HG02571 (cell line): ENCODE measurements around the gene SHPK.

Experiments
- ATAC-seq: cut with Tn5 transposase; IDR thresholded peaks from one replicate; pipeline ENCODE4 v1.9.1; 2021; ENCODE audit warnings: mild to moderate bottlenecking, moderate library complexity; ENCODE audit not compliant: unreplicated experiment

Gene SHPK

DNA sequence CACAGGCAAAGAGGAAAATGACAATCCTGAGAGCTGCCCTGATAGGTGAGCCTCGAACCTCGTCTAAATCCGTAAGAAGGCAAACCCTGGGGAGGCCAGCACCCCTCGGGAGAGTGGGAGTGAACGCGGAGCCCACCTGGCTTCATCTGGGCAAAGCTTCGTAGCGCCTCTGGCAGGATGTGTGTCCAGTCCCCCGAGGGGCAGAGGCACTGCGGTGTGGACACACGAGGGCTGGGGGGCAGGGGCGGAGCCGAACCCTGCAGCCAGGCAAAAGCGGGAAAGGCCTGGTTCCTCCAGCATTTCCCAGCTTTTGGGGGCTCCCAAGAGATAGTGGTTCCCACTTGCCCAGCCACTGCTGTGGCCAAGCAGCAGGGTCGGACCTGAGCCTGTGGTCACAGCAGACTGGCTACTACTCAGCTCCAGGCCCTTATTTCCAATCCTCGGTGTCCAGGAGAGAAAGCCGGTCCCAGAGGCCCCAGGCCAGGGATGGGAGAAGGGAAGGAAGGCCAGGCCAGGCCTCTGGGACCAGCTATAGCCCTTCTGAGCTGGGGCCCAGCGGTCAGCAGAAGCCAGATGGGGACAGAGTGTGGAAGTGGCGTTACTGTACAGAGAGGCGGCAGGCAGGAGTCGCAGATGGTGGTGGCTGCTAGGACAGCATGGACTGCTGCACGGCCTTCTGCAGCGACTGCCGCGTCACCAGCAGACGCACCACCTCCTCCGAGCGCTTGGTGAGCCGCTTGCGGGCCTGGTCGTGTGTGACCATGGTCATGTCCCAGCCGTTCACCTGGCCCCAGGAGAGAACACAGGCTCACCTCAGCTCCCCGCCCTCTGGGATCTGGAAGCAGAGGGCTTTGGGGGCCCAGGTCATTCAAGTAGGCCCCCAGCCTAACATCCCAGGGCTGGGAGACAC is 27.3 kb upstream of the SHPK start:
- no peak for ATAC-seq

DNA sequence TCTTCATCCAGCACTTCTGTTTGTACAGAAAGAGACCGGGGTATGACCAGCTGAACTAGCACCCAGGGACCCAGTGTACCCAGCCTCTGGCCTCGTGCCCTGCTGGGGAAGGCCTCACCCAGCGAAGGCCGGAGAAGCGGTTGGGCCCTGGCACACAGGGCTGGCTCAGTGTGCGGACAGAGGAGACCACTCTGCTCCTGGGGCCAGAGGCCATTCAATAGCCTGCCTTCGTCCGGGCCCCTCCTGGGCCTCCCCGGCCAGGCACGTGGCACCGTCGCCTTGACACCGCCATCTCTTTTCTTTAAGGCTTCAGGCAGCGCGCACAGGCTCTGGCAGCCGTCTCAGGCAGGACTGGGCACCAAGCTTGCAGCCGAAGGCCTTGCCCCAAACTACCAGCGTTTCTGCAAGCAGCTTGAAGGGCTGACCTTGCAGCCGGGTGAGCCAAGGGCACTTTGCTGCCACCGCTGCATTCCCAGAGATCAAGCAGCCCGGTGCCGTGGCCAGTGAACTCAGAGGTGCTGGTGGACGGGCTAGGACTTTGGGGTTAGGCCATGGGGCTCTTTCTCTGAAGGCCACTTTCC is 24.4 kb upstream of the SHPK start:
- no peak for ATAC-seq

DNA sequence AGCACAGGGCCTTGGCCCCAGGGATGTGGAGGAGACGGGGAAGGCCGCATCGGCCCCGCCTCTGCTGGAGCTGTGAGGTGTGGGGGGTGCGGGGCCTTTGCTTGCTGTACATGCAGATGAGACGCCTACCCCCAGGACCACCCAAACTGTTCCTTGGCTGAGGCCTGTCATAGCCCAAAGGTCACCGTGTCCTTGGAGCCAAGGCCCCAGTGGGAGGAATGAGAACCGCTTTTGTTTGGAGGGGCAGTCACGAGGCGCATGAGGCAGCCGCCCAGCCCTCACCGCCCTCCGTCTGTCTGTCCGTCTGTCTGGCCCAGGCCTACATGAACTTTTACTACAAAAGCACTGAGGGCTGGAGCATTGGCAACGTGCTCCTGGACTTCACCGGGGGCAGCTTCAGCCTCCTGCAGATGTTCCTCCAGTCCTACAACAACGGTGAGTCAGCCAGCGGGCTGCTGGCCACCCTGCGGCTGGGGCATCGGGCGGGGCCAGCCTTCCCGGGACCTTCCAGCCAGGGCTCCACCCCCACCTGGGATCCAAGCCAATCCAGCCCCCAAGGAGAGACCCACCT is 23.6 kb upstream of the SHPK start:
- ATAC-seq = no peak

DNA sequence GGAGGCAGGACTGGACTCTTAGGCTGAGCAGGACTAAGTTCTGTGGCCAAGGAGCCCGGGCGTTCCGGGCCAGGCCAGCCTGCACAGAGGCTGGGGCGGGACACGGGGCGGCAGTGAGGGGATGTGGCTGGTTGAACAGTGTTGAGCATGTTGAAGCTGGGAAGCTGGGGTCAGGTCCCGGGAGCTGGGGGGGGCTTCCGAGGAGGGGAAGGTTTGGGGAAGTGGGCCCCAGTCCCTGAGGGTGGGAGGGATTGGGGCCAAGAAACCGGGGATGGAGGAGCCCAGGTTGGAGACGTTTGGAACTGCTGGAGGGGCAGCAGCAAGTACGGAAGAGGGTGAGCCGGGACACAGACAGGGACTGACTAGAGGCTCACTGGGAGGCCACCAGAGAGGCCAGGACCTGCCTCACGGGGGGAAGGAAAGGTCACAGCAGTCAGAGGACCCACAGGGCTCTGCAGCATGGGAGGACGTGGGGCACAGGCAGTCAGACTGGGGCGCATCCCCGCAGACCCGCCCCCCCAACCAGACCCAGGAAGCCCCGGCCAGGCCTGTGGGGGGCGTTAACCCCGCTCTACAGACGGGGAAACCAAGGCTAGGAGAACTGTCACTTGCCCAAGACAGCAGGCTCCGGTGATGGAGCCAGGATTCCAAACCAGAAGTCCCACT is 22.9 kb upstream of the SHPK start:
- ATAC-seq = no peak

DNA sequence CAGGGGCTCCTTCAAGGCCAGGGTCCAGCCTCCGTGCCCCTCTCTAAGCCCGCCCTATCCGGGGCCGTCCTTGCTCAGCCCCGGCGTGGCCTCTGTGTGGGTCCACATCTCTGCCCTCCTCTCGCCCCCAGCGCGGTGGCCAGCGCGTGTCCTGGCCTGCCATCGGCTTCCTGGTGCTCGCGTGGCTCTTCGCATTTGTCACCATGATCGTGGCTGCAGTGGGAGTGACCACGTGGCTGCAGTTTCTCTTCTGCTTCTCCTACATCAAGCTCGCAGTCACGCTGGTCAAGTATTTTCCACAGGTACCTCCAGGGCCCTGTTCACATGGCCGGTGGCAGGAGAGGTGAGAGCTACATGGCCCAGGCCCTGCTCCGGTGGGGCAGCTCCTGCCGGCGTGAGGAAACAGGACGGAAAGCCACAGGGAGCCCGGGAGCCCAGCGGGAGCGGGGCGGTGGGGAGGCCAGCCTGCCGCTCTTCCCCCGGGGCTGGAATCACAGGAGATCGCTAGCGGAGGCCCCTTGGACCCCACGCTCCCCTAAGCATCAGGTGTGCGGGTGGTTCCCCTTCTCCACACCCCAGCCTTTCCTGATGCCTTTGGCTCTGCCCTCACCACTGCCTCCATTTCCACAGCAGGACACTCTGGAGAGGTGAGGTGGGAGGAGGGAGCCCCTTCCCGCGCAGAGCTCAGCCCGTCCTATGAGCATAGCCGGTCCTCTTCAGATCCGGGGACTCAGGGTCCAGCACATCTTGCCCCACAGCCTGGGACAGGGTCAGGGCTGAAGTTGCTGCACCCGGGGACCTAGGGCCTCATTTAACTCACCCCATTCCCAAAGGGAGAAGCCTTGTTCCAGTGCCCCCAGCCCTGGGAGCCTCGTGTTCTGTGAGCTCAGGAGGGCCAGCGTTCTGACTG is 22.1 kb upstream of the SHPK start:
- no peak for ATAC-seq

DNA sequence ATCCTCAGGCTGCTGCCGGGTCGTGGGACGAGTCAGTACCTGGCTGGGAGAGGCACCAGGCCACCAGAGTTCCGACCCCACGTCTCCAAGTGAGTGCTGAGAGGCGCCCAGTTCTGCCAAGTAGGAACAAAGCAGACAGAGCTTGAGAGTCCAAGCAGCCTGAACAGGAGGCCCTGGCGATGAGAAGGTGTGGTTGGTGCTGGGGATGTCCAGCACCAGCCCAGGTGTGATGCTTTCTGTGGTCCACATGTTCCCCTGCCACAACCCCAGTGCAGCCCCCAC is 21.5 kb upstream of the SHPK start:
- ATAC-seq = no peak

DNA sequence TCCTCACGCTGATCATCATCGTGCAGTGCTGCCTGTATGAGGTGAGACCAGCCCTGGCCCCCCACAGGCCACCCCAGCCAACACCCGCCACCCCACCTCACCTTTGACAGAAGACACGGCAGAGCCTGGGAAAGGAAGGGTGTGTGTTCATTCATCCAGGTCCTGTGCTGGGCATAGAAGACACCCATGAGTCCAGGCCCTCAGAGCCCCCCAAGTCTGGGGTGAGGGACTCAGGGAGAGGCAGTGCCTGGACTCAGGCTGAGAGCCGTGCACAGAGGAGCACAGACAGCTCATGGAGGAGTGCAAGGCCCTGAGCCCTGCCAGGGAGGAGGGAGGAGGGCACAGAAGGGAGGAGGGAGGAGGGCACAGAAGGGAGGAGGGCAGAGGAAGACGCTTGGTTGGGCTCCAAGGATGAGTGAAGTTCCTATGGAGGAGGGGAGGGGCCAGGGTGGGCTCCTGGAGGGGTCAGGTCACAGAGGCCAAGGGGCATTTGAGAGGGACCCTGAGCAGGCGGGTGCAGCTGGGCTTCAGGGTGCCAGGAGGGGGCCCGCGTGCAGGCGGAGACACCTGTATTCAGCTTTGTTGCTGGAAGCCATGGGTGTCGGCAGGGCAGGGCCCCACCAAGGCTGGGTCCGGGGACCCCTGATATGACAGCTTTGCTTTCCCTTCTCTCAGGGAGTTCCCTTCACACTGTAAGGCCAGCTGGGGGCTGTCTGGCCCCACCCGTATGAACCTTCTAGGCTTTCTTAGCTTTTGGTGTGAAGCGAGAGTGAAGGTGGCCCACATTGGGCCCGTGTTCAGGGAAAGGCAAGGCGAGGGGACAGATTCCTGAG is 20.9 kb upstream of the SHPK start:
- ATAC-seq = no peak

DNA sequence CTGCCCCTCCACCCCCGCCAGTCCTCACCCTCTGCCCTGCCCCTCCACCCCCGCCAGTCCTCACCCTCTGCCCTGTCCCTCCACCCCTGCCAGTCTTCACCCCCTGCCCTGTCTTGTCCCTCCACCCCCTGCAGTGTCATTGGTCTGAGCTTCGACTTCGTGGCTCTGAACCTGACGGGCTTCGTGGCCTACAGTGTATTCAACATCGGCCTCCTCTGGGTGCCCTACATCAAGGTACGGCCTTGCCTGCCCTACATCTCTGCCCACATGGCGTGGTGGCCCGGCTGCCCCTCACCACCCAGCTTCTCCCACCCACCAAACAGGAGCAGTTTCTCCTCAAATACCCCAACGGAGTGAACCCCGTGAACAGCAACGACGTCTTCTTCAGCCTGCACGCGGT is 20.3 kb upstream of the SHPK start:
- no peak for ATAC-seq

DNA sequence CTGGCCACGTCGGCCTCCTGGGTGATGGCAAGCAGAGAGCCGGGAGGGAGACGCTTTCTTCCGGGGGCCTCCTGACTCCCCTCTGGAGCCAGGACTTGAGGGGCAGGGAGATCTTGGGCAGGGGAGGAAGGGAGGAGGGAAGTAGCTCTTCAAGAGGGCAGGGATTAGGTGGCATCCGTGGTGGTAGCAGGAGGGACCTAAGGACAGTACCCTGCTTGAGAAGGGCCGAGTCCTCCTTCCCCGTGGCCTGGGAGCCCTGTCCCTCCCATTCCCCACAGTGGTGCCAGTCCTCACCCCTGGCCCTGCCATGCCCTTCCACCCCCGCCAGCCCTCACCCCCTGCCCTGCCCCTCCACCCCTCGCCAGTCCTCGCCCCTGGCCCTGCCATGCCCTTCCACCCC is 19.7 kb upstream of the SHPK start:
- no peak for ATAC-seq

DNA sequence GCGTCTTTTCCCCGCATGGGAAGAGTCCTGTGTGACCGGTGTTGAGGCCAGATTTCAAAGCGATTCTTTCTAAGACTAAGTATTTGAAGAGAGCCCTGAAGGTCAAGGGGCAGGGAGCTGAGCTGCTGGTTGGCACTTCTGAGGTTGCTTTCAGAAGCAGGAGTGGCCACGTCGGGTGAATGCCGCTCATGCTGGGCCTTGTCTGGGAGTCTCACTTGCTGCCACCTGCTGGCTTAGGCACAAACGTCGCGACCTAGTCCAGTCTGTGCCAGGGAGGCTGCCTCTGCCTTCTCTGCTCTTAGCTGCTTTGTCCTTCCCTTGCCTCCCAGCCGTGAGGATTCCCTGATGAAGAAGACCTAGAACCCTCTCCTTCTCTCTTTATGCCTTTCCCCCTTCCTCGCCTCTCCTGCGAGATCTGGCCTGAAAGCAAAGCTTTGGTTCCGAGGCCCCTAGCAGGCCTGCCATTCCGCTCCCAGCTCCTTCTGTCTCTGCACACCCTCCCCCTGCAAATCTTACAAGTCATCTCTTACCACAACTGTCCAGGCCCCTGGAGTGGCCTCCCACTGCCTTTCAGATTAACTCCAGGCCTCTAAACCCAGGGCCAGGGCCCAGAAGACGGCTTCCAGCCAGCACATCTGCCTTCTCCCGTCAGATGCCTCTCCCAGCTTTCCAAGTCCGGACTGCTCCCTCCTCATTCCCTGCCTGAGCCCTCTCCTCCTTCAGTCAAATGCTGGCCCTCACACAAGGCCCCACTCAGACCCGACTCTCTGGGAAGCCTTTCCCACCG is 11.9 kb upstream of the SHPK start:
- ATAC-seq = no peak

DNA sequence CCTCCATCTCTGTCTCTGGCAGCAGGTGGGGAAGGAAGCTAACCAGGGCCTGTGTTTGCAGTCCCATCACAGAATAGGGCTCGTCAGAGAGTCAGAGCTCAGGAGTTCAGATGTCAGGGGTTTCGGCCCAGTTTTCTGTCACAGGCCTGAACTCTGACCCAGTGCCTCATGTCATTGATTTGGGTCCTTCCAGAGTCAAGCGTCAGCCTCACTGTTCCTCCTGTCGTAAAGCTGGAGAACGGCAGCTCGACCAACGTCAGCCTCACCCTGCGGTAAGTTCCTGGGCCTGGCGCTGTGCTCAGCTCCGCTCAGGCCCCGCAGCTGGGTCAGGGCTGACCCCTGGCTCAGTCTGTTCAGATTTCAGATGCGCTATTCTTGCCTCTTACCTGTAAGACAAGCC is 11.2 kb upstream of the SHPK start:
- no peak for ATAC-seq

DNA sequence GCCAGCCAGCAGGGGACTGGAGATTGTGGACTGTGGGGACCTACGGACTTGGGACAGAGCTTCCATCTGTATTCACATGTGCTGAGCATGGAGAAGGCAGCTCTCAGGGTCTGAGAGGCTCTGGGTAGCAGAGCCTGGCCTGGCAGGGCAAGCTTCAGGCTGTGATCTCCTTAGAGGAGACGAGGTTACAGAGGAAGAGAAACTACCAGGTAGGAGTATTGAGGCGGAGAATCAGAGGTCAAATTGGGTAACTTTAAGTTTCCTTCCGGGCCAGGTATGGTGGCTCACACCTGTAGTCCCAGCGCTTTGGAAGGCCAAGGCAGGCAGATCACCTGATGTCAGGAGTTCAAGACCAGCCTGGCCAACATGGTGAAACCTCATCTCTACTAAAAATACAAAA is 9.3 kb upstream of the SHPK start:
- no peak for ATAC-seq

DNA sequence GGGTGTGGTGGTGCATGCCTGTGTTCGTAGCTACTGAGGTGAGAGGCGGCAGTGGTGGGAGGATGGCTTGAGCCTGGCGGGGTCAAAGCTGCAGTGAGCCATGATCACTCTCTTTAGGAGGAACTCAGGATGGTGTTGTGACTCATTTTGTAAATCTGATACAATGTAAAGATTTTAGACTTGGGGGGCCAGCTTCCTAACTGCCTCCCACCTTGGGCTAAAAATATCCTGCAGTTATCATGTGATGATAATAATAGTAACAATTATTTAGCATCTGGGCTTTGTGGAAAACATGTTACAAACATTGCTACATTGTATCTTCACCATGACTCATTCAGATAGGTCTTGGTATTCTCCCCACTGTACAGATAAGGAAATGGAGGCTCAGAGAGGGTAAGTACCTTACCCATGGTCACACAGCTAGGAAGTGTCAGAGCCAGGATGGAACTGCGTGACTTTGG is 7.9 kb upstream of the SHPK start:
- ATAC-seq = no peak

DNA sequence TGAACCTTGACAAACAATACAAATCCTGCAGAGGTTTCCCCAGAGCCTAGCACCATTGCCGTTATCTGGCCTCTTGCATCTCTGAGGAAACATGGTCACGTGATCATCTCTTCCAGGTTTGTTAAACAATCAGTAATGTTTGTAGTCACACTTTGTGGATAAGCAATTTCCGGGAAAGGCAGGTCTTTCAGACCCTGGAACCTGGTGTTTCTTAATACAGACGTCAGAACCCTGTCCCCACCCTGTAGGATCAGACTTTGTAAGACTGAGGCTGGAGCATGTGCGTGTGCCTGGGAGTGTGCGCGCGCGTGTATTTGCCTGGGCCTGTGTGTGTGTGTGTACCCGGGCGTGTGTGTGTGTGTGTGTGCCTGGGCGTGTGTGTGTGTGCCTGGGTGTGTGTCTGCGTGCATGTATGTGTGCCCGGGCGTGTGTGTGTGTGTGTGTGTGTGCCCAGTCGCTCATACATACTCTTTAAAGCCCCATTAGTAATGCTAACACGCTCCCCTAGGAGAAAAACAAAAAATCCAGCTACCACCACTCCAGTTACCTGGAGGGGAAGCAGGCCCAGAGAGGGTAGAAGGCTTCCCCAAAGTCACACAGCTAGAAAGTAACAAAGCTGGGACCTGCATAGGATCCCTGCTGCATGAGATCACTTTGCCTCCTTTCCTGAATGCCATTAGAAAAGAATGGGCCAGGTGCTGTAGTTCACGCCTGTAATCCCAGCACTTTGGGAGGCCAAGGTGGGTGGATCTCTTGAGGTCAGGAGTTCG is 5.9 kb upstream of the SHPK start:
- ATAC-seq = no peak

DNA sequence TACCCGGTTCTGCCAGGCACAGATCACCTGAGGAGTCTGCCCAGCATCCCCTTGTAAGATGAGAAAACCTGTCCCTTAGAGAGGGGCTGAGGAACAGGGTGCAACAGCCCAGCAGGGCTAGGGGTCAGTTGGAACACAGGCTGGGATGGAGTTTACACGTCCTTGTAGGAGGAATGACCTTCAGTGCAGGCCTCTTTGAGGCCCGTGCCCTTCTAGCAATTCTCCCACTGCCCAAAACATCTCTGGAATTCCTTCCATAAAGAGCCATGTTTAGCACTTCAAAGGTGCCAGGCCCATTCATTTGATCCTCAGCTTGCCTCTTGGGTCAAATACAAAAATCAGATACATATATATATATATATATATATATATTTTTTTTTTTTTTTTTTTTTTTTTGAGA is 5.0 kb upstream of the SHPK start:
- no peak for ATAC-seq

DNA sequence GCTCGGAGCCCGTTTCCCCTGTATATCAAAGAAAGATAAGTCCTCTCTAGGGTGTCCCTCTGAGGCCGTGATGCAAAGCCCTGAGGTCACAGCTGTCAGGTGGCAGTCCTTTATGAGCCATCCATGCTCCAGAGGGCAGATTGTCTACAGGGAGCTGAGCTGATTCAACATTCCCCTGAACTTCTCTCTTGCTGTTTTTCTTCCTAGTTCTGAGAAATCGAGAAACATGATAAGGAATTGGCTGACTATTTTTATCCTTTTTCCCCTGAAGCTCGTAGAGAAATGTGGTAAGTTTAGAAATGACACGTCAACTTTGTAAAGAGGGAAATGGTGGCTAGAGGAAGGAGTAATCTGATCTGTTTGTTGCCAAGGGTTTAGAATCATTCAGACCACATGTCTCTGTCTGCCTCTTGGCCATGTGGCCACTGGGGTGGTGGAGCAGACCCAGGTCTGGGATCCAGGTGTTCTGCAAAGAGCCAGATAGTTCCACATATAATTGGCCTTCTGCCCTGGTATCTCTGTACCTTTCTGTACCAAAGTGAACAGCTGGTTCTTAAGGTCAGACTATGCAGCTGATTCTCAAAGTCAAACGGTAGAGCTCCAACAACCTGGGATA is 4.0 kb upstream of the SHPK start:
- no peak for ATAC-seq

DNA sequence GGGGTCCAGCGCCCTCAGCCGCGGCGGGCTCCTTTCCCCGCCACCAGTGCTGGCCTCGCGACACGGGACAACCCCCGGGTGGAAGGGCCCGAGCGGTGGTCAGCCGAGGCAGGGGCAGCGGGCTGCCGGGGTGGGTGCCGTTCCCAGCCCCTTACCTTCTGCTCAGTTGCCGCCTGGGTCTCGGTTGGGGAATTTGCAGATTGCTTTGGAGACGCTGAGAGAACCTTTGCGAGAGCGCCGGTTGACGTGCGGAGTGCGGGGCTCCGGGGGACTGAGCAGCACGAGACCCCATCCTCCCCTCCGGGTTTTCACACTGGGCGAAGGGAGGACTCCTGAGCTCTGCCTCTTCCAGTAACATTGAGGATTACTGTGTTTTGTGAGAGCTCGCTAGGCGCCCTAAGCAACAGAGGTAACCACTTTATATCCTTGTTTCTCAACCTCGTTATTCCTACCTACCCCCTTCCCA is 891 bp upstream of the SHPK start:
- ATAC-seq = peak; percentile 6
